Upper lobe of left lung (tissue), 4 donors: ENCODE data around the gene OPRM1.

Experiments
- POLR2AphosphoS5 ChIP-seq, 2 donors: sonication (generic); formaldehyde crosslinking; IDR thresholded peaks; one replicate each; pipeline ENCODE4 v1.5.1; 2017; ENCODE audit warnings: antibody characterized with exemption in 2 of 2
- TF ChIP-seq, protein P1 (sequence below), 6 experiments: fragments of 450-650 bp in 4 of 6; fragments of 200-600 bp in 2 of 6; sonication (generic) in 2 of 6; IDR thresholded peaks; one replicate each; pipeline ENCODE4 v1.5.1; 2016 to 2019; ENCODE audit warnings: antibody characterized with exemption in 6 of 6

DNA sequence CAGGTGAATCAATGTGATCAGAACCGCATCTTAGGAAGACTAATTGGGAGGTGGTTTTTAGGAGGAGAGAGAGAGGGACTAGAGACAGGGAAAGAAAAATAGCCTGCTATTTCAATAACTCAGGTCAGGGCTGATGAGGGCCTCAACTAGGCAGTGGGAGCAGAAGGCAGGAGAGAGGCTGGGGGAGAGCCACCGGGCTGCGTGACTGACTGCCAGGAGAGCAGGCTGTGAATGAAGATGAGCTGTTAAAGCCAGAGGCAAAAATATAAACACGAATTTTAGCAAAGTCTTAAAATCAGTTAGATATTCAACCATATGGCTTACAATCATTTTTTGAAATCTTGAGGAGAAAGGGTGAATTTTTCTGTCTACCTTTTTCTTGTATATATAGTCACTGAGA is 168.0 kb downstream of the OPRM1 start:
- TF ChIP-seq, protein P1, sequence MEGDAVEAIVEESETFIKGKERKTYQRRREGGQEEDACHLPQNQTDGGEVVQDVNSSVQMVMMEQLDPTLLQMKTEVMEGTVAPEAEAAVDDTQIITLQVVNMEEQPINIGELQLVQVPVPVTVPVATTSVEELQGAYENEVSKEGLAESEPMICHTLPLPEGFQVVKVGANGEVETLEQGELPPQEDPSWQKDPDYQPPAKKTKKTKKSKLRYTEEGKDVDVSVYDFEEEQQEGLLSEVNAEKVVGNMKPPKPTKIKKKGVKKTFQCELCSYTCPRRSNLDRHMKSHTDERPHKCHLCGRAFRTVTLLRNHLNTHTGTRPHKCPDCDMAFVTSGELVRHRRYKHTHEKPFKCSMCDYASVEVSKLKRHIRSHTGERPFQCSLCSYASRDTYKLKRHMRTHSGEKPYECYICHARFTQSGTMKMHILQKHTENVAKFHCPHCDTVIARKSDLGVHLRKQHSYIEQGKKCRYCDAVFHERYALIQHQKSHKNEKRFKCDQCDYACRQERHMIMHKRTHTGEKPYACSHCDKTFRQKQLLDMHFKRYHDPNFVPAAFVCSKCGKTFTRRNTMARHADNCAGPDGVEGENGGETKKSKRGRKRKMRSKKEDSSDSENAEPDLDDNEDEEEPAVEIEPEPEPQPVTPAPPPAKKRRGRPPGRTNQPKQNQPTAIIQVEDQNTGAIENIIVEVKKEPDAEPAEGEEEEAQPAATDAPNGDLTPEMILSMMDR (IDR thresholded peaks at IDR 0.05): no peak
- no peak for TF ChIP-seq POLR2AphosphoS5 (IDR thresholded peaks at IDR 0.05)
